ENCODE data around the gene WWC1. TPM values are rescaled to one million over a fixed set of nuclear protein-coding genes. Genes with fewer than 3 reads are reported as not detected.

WWC1 gene
- total RNA-seq, 1 donor from 2014 or later, result 48.6 TPM

GRCh38 chr5:168455201-168455600, 163.8 kb downstream of the WWC1 start:
- Histone ChIP-seq H3K9me3 (ENCODE audit: insufficient read depth, low read depth, low read length) (no peaks in the 10 kb centered on the region), H2AFZ (ENCODE audit: low read depth, low read length) (no peak overlapping the region), H3K79me2 (ENCODE audit: insufficient read depth, low read length) (no peaks in the 10 kb centered on the region), H3K4me3 (ENCODE audit: insufficient read depth, low read depth, low read length) (no peak overlapping the region), H3K4me2 (ENCODE audit: low read length) (no peak overlapping the region), H3K36me3 (ENCODE audit: insufficient read depth, low read length) (peaks cover 2% of the 10 kb centered on the region), H3K27ac (ENCODE audit: low read depth, low read length) (no peak overlapping the region), H3K27me3 (ENCODE audit: insufficient read depth, low read length) (no peaks in the 10 kb centered on the region), H3K9ac (ENCODE audit: low read length) (no peak overlapping the region), H4K20me1 (ENCODE audit: insufficient read depth, low read length) (no peaks in the 10 kb centered on the region), H3K4me1 (ENCODE audit: insufficient read depth, low read length) (no peaks in the 10 kb centered on the region)
- FAIRE-seq, result no peak
- no peak for DNase-seq (ENCODE audit: low read depth)
- Mint-ChIP-seq H3K9me3 (ENCODE audit: unreplicated experiment) (no peaks in the 10 kb centered on the region), H3K4me3 (ENCODE audit: unreplicated experiment) (no peak overlapping the region), H3K4me1 (ENCODE audit: low read depth, unreplicated experiment) (peaks cover 4% of the 10 kb centered on the region), H3K27me3 (ENCODE audit: low read depth, unreplicated experiment) (no peaks in the 10 kb centered on the region), H3K36me3 (ENCODE audit: low read depth, unreplicated experiment) (peaks cover 22% of the 10 kb centered on the region), H3K27ac (ENCODE audit: unreplicated experiment) (no peak overlapping the region)
- no peak for TF ChIP-seq CTCF (IDR thresholded peaks at IDR 0.05; ENCODE audit: insufficient read depth, low read depth, low read length)
- TF ChIP-seq EZH2 (IDR thresholded peaks at IDR 0.05; ENCODE audit: insufficient read depth, low read length), result no peak

GRCh38 chr5:168457542-168457941, 166.1 kb downstream of the WWC1 start:
- Mint-ChIP-seq H3K4me1 (ENCODE audit: low read depth, unreplicated experiment) (peaks cover 4% of the 10 kb centered on the region), H3K4me3 (ENCODE audit: unreplicated experiment) (no peak overlapping the region), H3K27ac (ENCODE audit: unreplicated experiment) (no peak overlapping the region), H3K36me3 (ENCODE audit: low read depth, unreplicated experiment) (peaks cover 24% of the 10 kb centered on the region), H3K9me3 (ENCODE audit: unreplicated experiment) (no peaks in the 10 kb centered on the region), H3K27me3 (ENCODE audit: low read depth, unreplicated experiment) (no peaks in the 10 kb centered on the region)
- DNase-seq (ENCODE audit: low read depth) (no peak), FAIRE-seq (no peak)
- Histone ChIP-seq H3K27me3 (ENCODE audit: insufficient read depth, low read length) (no peaks in the 10 kb centered on the region), H3K4me2 (ENCODE audit: low read length) (no peak overlapping the region), H3K9me3 (ENCODE audit: insufficient read depth, low read depth, low read length) (no peaks in the 10 kb centered on the region), H3K79me2 (ENCODE audit: insufficient read depth, low read length) (no peaks in the 10 kb centered on the region), H3K36me3 (ENCODE audit: insufficient read depth, low read length) (peaks cover 2% of the 10 kb centered on the region), H4K20me1 (ENCODE audit: insufficient read depth, low read length) (no peaks in the 10 kb centered on the region), H2AFZ (ENCODE audit: low read depth, low read length) (no peak overlapping the region), H3K4me3 (ENCODE audit: insufficient read depth, low read depth, low read length) (no peak overlapping the region), H3K9ac (ENCODE audit: low read length) (no peak overlapping the region), H3K27ac (ENCODE audit: low read depth, low read length) (no peak overlapping the region), H3K4me1 (ENCODE audit: insufficient read depth, low read length) (no peaks in the 10 kb centered on the region)
- TF ChIP-seq CTCF (IDR thresholded peaks at IDR 0.05; ENCODE audit: insufficient read depth, low read depth, low read length) (no peak), EZH2 (IDR thresholded peaks at IDR 0.05; ENCODE audit: insufficient read depth, low read length) (no peak)

DNA sequence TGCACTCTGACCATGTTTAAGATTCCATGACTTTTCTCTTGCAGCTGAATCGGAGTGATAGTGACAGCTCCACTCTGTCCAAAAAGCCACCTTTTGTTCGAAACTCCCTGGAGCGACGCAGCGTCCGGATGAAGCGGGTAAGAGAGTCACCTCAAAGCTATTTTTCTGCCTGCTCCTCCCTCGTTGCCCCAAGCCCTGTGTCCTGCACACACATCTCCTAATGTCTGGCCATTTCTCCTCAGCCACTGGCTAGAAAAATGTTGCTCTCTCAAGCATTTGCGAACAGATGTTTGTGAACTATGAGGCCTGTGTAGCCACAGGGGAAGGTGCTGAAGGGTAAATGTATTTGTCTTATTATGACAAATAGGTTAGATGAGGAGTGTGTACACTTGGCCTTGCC, 169.2 kb downstream of the WWC1 start:
- Histone ChIP-seq H4K20me1 (ENCODE audit: insufficient read depth, low read length) (no peaks in the 10 kb centered on the region), H3K9ac (ENCODE audit: low read length) (no peak overlapping the region), H3K4me1 (ENCODE audit: insufficient read depth, low read length) (no peaks in the 10 kb centered on the region), H2AFZ (ENCODE audit: low read depth, low read length) (no peak overlapping the region), H3K27me3 (ENCODE audit: insufficient read depth, low read length) (no peaks in the 10 kb centered on the region), H3K4me3 (ENCODE audit: insufficient read depth, low read depth, low read length) (no peak overlapping the region), H3K4me2 (ENCODE audit: low read length) (no peak overlapping the region), H3K9me3 (ENCODE audit: insufficient read depth, low read depth, low read length) (no peaks in the 10 kb centered on the region), H3K79me2 (ENCODE audit: insufficient read depth, low read length) (no peaks in the 10 kb centered on the region), H3K27ac (ENCODE audit: low read depth, low read length) (no peak overlapping the region), H3K36me3 (ENCODE audit: insufficient read depth, low read length) (peaks cover 2% of the 10 kb centered on the region)
- no peak for FAIRE-seq
- peaks cover 26% of the 10 kb centered on the region for H3K36me3 Mint-ChIP-seq (ENCODE audit: low read depth, unreplicated experiment)
- H3K27ac Mint-ChIP-seq (ENCODE audit: unreplicated experiment), result no peak overlapping the region
- H3K27me3 Mint-ChIP-seq (ENCODE audit: low read depth, unreplicated experiment), result no peaks in the 10 kb centered on the region
- peaks cover 4% of the 10 kb centered on the region for H3K4me1 Mint-ChIP-seq (ENCODE audit: low read depth, unreplicated experiment)
- no peak for DNase-seq (ENCODE audit: low read depth)
- H3K9me3 Mint-ChIP-seq (ENCODE audit: unreplicated experiment), result no peaks in the 10 kb centered on the region
- TF ChIP-seq EZH2 (IDR thresholded peaks at IDR 0.05; ENCODE audit: insufficient read depth, low read length) (no peak), CTCF (IDR thresholded peaks at IDR 0.05; ENCODE audit: insufficient read depth, low read depth, low read length) (no peak)
- no peak overlapping the region for H3K4me3 Mint-ChIP-seq (ENCODE audit: unreplicated experiment)
